SK-N-SH (cell line): ENCODE data around the gene OCSTAMP.

ENCODE experiments used
- CTCF ChIP-seq: fragments of 200-600 bp; sonication (generic); IDR thresholded peaks from 2 replicates; pipeline ENCODE4 v1.6.1; 2017; ENCODE audit warnings: antibody characterized with exemption, mild to moderate bottlenecking, moderate library complexity
- ELF1 ChIP-seq: IDR thresholded peaks from 2 replicates; pipeline ENCODE4 v1.4.0; 2012
- EZH2phosphoT487 ChIP-seq: fragments of 200-600 bp; sonication (generic); IDR thresholded peaks from 2 replicates; pipeline ENCODE4 v1.6.1; 2017; ENCODE audit warnings: low read depth, mixed run types, mild to moderate bottlenecking, antibody characterized with exemption, moderate library complexity, borderline replicate concordance
- FOSL2 ChIP-seq: IDR thresholded peaks from 2 replicates; pipeline ENCODE4 v1.4.0; 2012; ENCODE audit warnings: low read depth, mild to moderate bottlenecking, moderate library complexity, borderline replicate concordance
- GABPA ChIP-seq: IDR thresholded peaks from 2 replicates; pipeline ENCODE4 v1.4.0; 2012; ENCODE audit warnings: low read depth, mild to moderate bottlenecking
- GATA2 ChIP-seq: sonication (generic); formaldehyde crosslinking; IDR thresholded peaks from 2 replicates; pipeline ENCODE4 v1.5.0; 2020; ENCODE audit warnings: mild to moderate bottlenecking, missing genetic modification reagents
- PBX3 ChIP-seq: IDR thresholded peaks from 2 replicates; pipeline ENCODE4; 2012
- POLR2AphosphoS5 ChIP-seq: IDR thresholded peaks from 2 replicates; pipeline ENCODE4 v1.6.1; 2012; ENCODE audit warnings: low read depth, low read length
- RCOR1 ChIP-seq: fragments of 150-350 bp; IDR thresholded peaks from 2 replicates; pipeline ENCODE4 v1.6.1; 2017; ENCODE audit warnings: antibody characterized with exemption, low read length
- REST ChIP-seq: IDR thresholded peaks from 2 replicates; pipeline ENCODE4 v1.6.1; 2012; ENCODE audit warnings: mild to moderate bottlenecking, low read depth, low read length, moderate library complexity
- RXRA ChIP-seq: IDR thresholded peaks from 2 replicates; pipeline ENCODE4 v1.4.0; 2012; ENCODE audit warnings: low read depth, mild to moderate bottlenecking, borderline replicate concordance
- SIN3A ChIP-seq: IDR thresholded peaks from 2 replicates; pipeline ENCODE4 v1.6.1; 2012; ENCODE audit warnings: low read depth, mild to moderate bottlenecking, low read length, moderate library complexity, borderline replicate concordance
- USF2 ChIP-seq: fragments of 150-350 bp; IDR thresholded peaks from 2 replicates; pipeline ENCODE4 v1.6.1; 2017; ENCODE audit warnings: antibody characterized with exemption, low read length, low read depth, borderline replicate concordance

GRCh38 chr20:46501961-46502360, 48.5 kb downstream of the OCSTAMP start:
- TF ChIP-seq CTCF (no peak), EZH2phosphoT487 (no peak), POLR2AphosphoS5 (no peak), GABPA (no peak), GATA2 (no peak), PBX3 (no peak), FOSL2 (no peak), REST (no peak), ELF1 (no peak), RCOR1 (no peak), RXRA (no peak), USF2 (no peak), SIN3A (no peak)
